HCT116 (cell line): ENCODE data around the gene ACO2. TPM values are rescaled to one million over a fixed set of nuclear protein-coding genes. Genes with fewer than 3 reads are reported as not detected.

Source experiments
- ATAC-seq: fragments of 200-7000 bp; cut with Tn5 transposase; 2 replicates; pipeline ENCODE4 v1.9.1; 2020; ENCODE audit warnings: mild to moderate bottlenecking, moderate library complexity
- BruUV-seq: library from RNA; stranded (reverse); fragments of 400-500 nt; replicated peaks from 2 replicates; lab custom pipeline; 2021; lab: Mats Ljungman, UMichigan
- CTCF ChIA-PET: fragments of 300-600 bp; sonication (Branson Sonifier 250); formaldehyde crosslinking; loops from one replicate; lab custom pipeline; 2021; ENCODE audit warnings: antibody characterized with exemption; lab: Charles Lee
- POLR2A ChIA-PET: fragments of 300-600, 350-600 bp; sonication (Branson Sonifier 250); formaldehyde crosslinking; loops from one replicate; lab custom pipeline; 2021; ENCODE audit warnings: antibody characterized with exemption; lab: Charles Lee
- RAD21 ChIA-PET, 2 experiments: fragments of 300-600 bp; sonication (Branson Sonifier 250); formaldehyde crosslinking; loops; one replicate each; lab custom pipeline; 2023; ENCODE audit warnings: low total read pairs in 2 of 2; ENCODE audit not compliant: uncharacterized antibody in 2 of 2, unreplicated experiment in 2 of 2, low non-redundant PET in 1 of 2; lab: Charles Lee
- DNase-seq: peaks from one replicate; pipeline ENCODE4 v3.0.0-alpha.2; 2010; ENCODE audit warnings: low read depth, low spot score
- H2AFZ ChIP-seq: fragments of 200-600 bp; shearing (Covaris generic), sonication (generic); 2 replicates; pipeline ENCODE4 v1.6.1; 2017; ENCODE audit warnings: low read depth, mixed run types, mixed read lengths, antibody characterized with exemption, low read length; ENCODE audit not compliant: poor library complexity, severe bottlenecking
- H3K27ac ChIP-seq: 2 replicates; pipeline ENCODE4 v1.5.1; 2012; ENCODE audit warnings: low read depth, low read length
- H3K27me3 ChIP-seq: fragments of 200-600 bp; sonication (generic); 2 replicates; pipeline ENCODE4 v1.6.1; 2016; ENCODE audit warnings: mixed run types, low read length, mixed read lengths; ENCODE audit not compliant: insufficient read depth
- H3K36me3 ChIP-seq, 2 experiments: fragments of 200-500 bp in 1 of 2; fragments of 200-600 bp in 1 of 2; sonication (Bioruptor generic) in 1 of 2; sonication (generic) in 1 of 2; 2 replicates each; pipeline versions ENCODE4 v1.5.1 to v1.6.1; 2014 to 2016; ENCODE audit warnings: low read length in 2 of 2, inconsistent platforms in 1 of 2, mixed read lengths in 1 of 2, mixed run types in 1 of 2; ENCODE audit not compliant: insufficient read depth in 2 of 2, control insufficient read depth in 1 of 2
- H3K4me1 ChIP-seq, 2 experiments: fragments of 200-600 bp in 1 of 2; sonication (generic) in 1 of 2; 2 replicates each; pipeline versions ENCODE4 v1.5.1 to v1.6.1; 2012 to 2017; ENCODE audit warnings: low read length in 2 of 2, inconsistent platforms in 1 of 2, mild to moderate bottlenecking in 1 of 2, mixed read lengths in 1 of 2, mixed run types in 1 of 2, moderate library complexity in 1 of 2; ENCODE audit not compliant: insufficient read depth in 2 of 2, control insufficient read depth in 1 of 2
- H3K4me2 ChIP-seq: fragments of 200-600 bp; sonication (generic); 2 replicates; pipeline ENCODE4 v1.6.1; 2017; ENCODE audit warnings: mixed run types, low read length, mixed read lengths
- H3K4me3 ChIP-seq, 2 experiments: fragments of 200-600 bp in 1 of 2; sonication (generic) in 1 of 2; replicated peaks in 1 of 2; 2 replicates each; pipeline ENCODE4 v1.5.1; 2011 to 2016; ENCODE audit warnings: low read length in 2 of 2, control low read depth in 1 of 2, low read depth in 1 of 2, mild to moderate bottlenecking in 1 of 2, mixed read lengths in 1 of 2, mixed run types in 1 of 2
- H3K79me2 ChIP-seq: fragments of 200-600 bp; sonication (generic); 2 replicates; pipeline ENCODE4 v1.6.1; 2017; ENCODE audit warnings: mild to moderate bottlenecking, mixed run types, low read length, moderate library complexity, mixed read lengths; ENCODE audit not compliant: insufficient read depth
- H3K9ac ChIP-seq: fragments of 200-600 bp; sonication (generic); 2 replicates; pipeline ENCODE4 v1.6.1; 2016; ENCODE audit warnings: low read length, mixed read lengths
- H3K9me2 ChIP-seq: fragments of 200-600 bp; sonication (generic), shearing (Covaris generic); 2 replicates; pipeline ENCODE4 v1.6.1; 2017; ENCODE audit warnings: mixed run types, mild to moderate bottlenecking, moderate library complexity; ENCODE audit not compliant: insufficient read depth
- H3K9me3 ChIP-seq, 2 experiments: fragments of 200-500 bp in 1 of 2; fragments of 200-600 bp in 1 of 2; sonication (Bioruptor generic) in 1 of 2; sonication (generic) in 1 of 2; 2 replicates each; pipeline ENCODE4 v1.6.1; 2014 to 2017; ENCODE audit warnings: low read length in 2 of 2, mixed read lengths in 2 of 2, inconsistent platforms in 1 of 2, low read depth in 1 of 2, mild to moderate bottlenecking in 1 of 2, mixed run types in 1 of 2, moderate library complexity in 1 of 2; ENCODE audit not compliant: control insufficient read depth in 1 of 2, insufficient read depth in 1 of 2
- H4K20me1 ChIP-seq: fragments of 200-600 bp; sonication (generic), shearing (Covaris generic); 2 replicates; pipeline ENCODE4 v1.6.1; 2017; ENCODE audit warnings: mixed run types, mild to moderate bottlenecking, moderate library complexity; ENCODE audit not compliant: insufficient read depth
- ATF3 ChIP-seq: IDR thresholded peaks from 2 replicates; pipeline ENCODE4 v1.6.1; 2012
- CBX3 ChIP-seq: IDR thresholded peaks from 2 replicates; pipeline ENCODE4 v1.6.1; 2012; ENCODE audit warnings: low read depth
- CEBPB ChIP-seq: IDR thresholded peaks from 2 replicates; pipeline ENCODE4 v1.6.1; 2012; ENCODE audit warnings: low read depth
- EGR1 ChIP-seq: IDR thresholded peaks from 2 replicates; pipeline ENCODE4 v1.6.1; 2012; ENCODE audit warnings: low read depth
- EZH2 ChIP-seq: fragments of 200-600 bp; sonication (generic); IDR thresholded peaks from 2 replicates; pipeline ENCODE4 v1.6.1; 2017; ENCODE audit warnings: antibody characterized with exemption, mixed run types
- FOSL1 ChIP-seq: IDR thresholded peaks from 2 replicates; pipeline ENCODE4 v1.6.1; 2012; ENCODE audit warnings: low read depth
- JUND ChIP-seq: IDR thresholded peaks from 2 replicates; pipeline ENCODE4 v1.6.1; 2012
- POLR2AphosphoS5 ChIP-seq: IDR thresholded peaks from 2 replicates; pipeline ENCODE4 v1.6.1; 2011; ENCODE audit warnings: mild to moderate bottlenecking, low read depth, low read length, moderate library complexity
- RAD21 ChIP-seq: IDR thresholded peaks from 2 replicates; pipeline ENCODE4 v1.6.1; 2012; ENCODE audit warnings: low read depth, mild to moderate bottlenecking
- SIN3A ChIP-seq: IDR thresholded peaks from 2 replicates; pipeline ENCODE4 v1.6.1; 2012; ENCODE audit warnings: low read depth
- SP1 ChIP-seq: IDR thresholded peaks from 2 replicates; pipeline ENCODE4 v1.6.1; 2012; ENCODE audit warnings: low read depth
- SRF ChIP-seq: IDR thresholded peaks from 2 replicates; pipeline ENCODE4 v1.6.1; 2012; ENCODE audit warnings: low read depth
- TCF7L2 ChIP-seq: IDR thresholded peaks from 2 replicates; pipeline ENCODE4 v1.7.0; 2011; ENCODE audit warnings: borderline replicate concordance, inconsistent platforms; ENCODE audit not compliant: insufficient read depth, insufficient read length; ENCODE audit errors: extremely low read depth
- ZFX ChIP-seq: fragments of 450-650 bp; IDR thresholded peaks from 2 replicates; pipeline ENCODE4 v1.6.1; 2017
- intact Hi-C: fragments of 100-400 bp; cut with micrococcal nuclease; formaldehyde crosslinking; loops from 2 replicates; pipeline ENCODE4 v1.10.0; 2022
- total RNA-seq: library from RNA; stranded (reverse); gene quantifications from one replicate; pipeline ENCODE4 v1.2.1, GENCODE V29; 2021; ENCODE audit not compliant: unreplicated experiment
- TF ChIP-seq, protein P1 (sequence below): IDR thresholded peaks from 2 replicates; pipeline ENCODE4 v1.6.1; 2012; ENCODE audit warnings: low read depth
- TF ChIP-seq, protein P2 (sequence below): IDR thresholded peaks from 2 replicates; pipeline ENCODE4 v1.6.1; 2011; ENCODE audit warnings: mild to moderate bottlenecking, low read length, moderate library complexity; ENCODE audit not compliant: insufficient replicate concordance; ENCODE audit errors: extremely low read depth
- TF ChIP-seq, protein P3 (sequence below): IDR thresholded peaks from 2 replicates; pipeline ENCODE4 v1.6.1; 2012

The ACO2 gene
- total RNA-seq, 1 experiment from 2014 or later, result 108 TPM

DNA sequence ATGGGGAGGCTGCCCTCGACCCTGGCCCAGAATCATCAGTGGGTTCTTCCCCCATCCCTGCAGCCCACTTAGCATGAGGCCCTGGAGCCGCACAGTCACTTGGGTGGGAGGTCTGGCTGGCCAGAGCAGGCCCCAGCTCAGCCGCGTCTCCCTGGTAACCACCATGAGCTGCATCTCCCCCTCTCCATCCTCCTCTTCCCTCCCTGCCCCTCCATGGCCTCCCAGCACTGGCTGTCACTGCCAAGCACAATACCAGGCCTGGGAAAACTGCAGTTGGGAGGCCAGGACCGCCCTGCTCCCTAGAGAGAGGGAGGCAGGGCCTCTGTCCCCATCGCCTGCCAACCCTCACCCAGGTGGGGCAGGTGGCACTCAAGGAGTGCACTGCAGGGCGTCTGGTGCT is 99.9 kb downstream of the ACO2 start:
- Histone ChIP-seq H3K27ac (no peak overlapping the region), H3K9ac (no peak overlapping the region), H3K27me3 (no peaks in the 10 kb centered on the region), H3K79me2 (no peaks in the 10 kb centered on the region), H3K9me2 (no peaks in the 10 kb centered on the region), H3K4me3 (no peak overlapping the region), H2AFZ (no peak overlapping the region), H3K4me2 (no peak overlapping the region)
- DNase-seq (no peak), ATAC-seq (no peak)
- intact Hi-C loops, result no loop called here
- no TSS peak for BruUV-seq
- RAD21 ChIA-PET, result no interaction called here
- TF ChIP-seq, protein P1, sequence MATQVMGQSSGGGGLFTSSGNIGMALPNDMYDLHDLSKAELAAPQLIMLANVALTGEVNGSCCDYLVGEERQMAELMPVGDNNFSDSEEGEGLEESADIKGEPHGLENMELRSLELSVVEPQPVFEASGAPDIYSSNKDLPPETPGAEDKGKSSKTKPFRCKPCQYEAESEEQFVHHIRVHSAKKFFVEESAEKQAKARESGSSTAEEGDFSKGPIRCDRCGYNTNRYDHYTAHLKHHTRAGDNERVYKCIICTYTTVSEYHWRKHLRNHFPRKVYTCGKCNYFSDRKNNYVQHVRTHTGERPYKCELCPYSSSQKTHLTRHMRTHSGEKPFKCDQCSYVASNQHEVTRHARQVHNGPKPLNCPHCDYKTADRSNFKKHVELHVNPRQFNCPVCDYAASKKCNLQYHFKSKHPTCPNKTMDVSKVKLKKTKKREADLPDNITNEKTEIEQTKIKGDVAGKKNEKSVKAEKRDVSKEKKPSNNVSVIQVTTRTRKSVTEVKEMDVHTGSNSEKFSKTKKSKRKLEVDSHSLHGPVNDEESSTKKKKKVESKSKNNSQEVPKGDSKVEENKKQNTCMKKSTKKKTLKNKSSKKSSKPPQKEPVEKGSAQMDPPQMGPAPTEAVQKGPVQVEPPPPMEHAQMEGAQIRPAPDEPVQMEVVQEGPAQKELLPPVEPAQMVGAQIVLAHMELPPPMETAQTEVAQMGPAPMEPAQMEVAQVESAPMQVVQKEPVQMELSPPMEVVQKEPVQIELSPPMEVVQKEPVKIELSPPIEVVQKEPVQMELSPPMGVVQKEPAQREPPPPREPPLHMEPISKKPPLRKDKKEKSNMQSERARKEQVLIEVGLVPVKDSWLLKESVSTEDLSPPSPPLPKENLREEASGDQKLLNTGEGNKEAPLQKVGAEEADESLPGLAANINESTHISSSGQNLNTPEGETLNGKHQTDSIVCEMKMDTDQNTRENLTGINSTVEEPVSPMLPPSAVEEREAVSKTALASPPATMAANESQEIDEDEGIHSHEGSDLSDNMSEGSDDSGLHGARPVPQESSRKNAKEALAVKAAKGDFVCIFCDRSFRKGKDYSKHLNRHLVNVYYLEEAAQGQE, result no peak
- TF ChIP-seq, protein P2, sequence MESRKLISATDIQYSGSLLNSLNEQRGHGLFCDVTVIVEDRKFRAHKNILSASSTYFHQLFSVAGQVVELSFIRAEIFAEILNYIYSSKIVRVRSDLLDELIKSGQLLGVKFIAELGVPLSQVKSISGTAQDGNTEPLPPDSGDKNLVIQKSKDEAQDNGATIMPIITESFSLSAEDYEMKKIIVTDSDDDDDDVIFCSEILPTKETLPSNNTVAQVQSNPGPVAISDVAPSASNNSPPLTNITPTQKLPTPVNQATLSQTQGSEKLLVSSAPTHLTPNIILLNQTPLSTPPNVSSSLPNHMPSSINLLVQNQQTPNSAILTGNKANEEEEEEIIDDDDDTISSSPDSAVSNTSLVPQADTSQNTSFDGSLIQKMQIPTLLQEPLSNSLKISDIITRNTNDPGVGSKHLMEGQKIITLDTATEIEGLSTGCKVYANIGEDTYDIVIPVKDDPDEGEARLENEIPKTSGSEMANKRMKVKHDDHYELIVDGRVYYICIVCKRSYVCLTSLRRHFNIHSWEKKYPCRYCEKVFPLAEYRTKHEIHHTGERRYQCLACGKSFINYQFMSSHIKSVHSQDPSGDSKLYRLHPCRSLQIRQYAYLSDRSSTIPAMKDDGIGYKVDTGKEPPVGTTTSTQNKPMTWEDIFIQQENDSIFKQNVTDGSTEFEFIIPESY, result no peak
- TF ChIP-seq, protein P3, sequence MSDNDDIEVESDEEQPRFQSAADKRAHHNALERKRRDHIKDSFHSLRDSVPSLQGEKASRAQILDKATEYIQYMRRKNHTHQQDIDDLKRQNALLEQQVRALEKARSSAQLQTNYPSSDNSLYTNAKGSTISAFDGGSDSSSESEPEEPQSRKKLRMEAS, result no peak
- TF ChIP-seq ZFX, result no peak
- no peak for TF ChIP-seq ATF3
- no peak for TF ChIP-seq TCF7L2
- TF ChIP-seq RAD21, result no peak
- TF ChIP-seq SIN3A, result no peak
- no peak for TF ChIP-seq EZH2
- no peak for TF ChIP-seq FOSL1
- no peak for TF ChIP-seq EGR1
- no peak for TF ChIP-seq JUND
- no peak for TF ChIP-seq SRF
- no peak for TF ChIP-seq CEBPB
- no peak for TF ChIP-seq CBX3
- TF ChIP-seq SP1, result no peak
- no peak for TF ChIP-seq POLR2AphosphoS5
- TF ChIP-seq, all 23 proteins: peak for 0
- H3K36me3 ChIP-seq, result no peaks in the 10 kb centered on the region
- H3K9me3 ChIP-seq, result no peaks in the 10 kb centered on the region
- H4K20me1 ChIP-seq, result no peaks in the 10 kb centered on the region
- ChIA-PET CTCF (no interaction called here), POLR2A (no interaction called here)
- H3K4me1 ChIP-seq, result peaks cover 15 to 27% of the 10 kb centered on the region in 2 experiments
